NCI-H1105 treated with DMSO at 0.1 percent for 48 hours (cell line): Measurements from ENCODE around the gene GPR146.

Source experiments
- DNase-seq: peaks from one replicate; lab custom pipeline; 2025; lab: John Stamatoyannopoulos, UW

GPR146 gene

GRCh38 chr7:1093916-1094508, 49.7 kb downstream of the GPR146 start:
- DNase-seq = no peak

- DNase-seq = no peak
Observed at GRCh38 chr7:1094870-1095269, 50.5 kb downstream of the GPR146 start.

- no peak for DNase-seq
Observed at GRCh38 chr7:1095621-1096155, 51.3 kb downstream of the GPR146 start.

- no peak for DNase-seq
Observed at GRCh38 chr7:1096156-1097119, 52.1 kb downstream of the GPR146 start.

GRCh38 chr7:1097120-1097504, 52.8 kb downstream of the GPR146 start:
- no peak for DNase-seq

GRCh38 chr7:1098243-1099153, 54.2 kb downstream of the GPR146 start:
- no peak for DNase-seq

- no peak for DNase-seq
Observed at GRCh38 chr7:1099154-1099542, 54.8 kb downstream of the GPR146 start.

- no peak for DNase-seq
Observed at GRCh38 chr7:1099637-1100036, 55.3 kb downstream of the GPR146 start.

- no peak for DNase-seq
Observed at GRCh38 chr7:1100386-1100785, 56.0 kb downstream of the GPR146 start.

- DNase-seq = no peak
Observed at GRCh38 chr7:1100834-1101562, 56.7 kb downstream of the GPR146 start.

GRCh38 chr7:1101563-1102431, 57.5 kb downstream of the GPR146 start:
- no peak for DNase-seq

- DNase-seq = no peak
Observed at GRCh38 chr7:1103009-1103788, 58.9 kb downstream of the GPR146 start.

- no peak for DNase-seq
Observed at GRCh38 chr7:1103789-1104515, 59.6 kb downstream of the GPR146 start.

GRCh38 chr7:1104516-1105179, 60.3 kb downstream of the GPR146 start:
- DNase-seq = no peak

- no peak for DNase-seq
Observed at GRCh38 chr7:1105189-1105588, 60.8 kb downstream of the GPR146 start.

- no peak for DNase-seq
Observed at GRCh38 chr7:1106063-1106792, 61.9 kb downstream of the GPR146 start.

GRCh38 chr7:1106793-1107421, 62.6 kb downstream of the GPR146 start:
- no peak for DNase-seq
